ENCODE measurements around the gene ANKS1A. TPM values are rescaled to one million over a fixed set of nuclear protein-coding genes. Genes with fewer than 3 reads are reported as not detected.

ANKS1A gene
- total and polyA plus RNA-seq, 2 of the 4 experiments (the other 2 are of a cell fraction): 7.2 to 7.5 TPM

- Histone ChIP-seq H3K27ac (ENCODE audit: insufficient read depth, low read length) (no peak overlapping the region), H2BK15ac (ENCODE audit: low read depth, low read length) (no peak overlapping the region), H3K4ac (ENCODE audit: low read depth, low read length) (no peak overlapping the region), H2AFZ (replicated peaks; ENCODE audit: low read length, poor library complexity) (no peak overlapping the region), H4K91ac (ENCODE audit: insufficient read depth, low read depth, low read length) (no peak overlapping the region), H3K18ac (ENCODE audit: low read depth, low read length) (no peak overlapping the region), H4K8ac (ENCODE audit: low read depth in 2 of 2, low read length in 2 of 2) (no peak overlapping the region), H2AK5ac (ENCODE audit: low read depth, low read length) (no peak overlapping the region), H3K4me1 (ENCODE audit: control insufficient read depth, insufficient read depth, low read length) (peaks cover 36% of the 10 kb centered on the region), H3K4me3 (ENCODE audit: insufficient read depth, low read depth, low read length) (no peak overlapping the region), H2BK20ac (ENCODE audit: low read depth, low read length) (no peak overlapping the region), H3K27me3 (ENCODE audit: control insufficient read depth, insufficient read depth, low read length) (no peaks in the 10 kb centered on the region), H3K36me3 (ENCODE audit: control insufficient read depth, insufficient read depth, low read length) (peaks cover 6% of the 10 kb centered on the region), H3K9me1 (ENCODE audit: insufficient read depth, low read length) (peaks cover 30% of the 10 kb centered on the region), H3K79me1 (ENCODE audit: low read depth in 1 of 2, low read length in 2 of 2) (peaks cover 3 to 23% of the 10 kb centered on the region in 2 experiments; a peak in 3 of 4 replicates), H3K4me2 (ENCODE audit: low read depth, low read length) (no peak overlapping the region), H2BK120ac (ENCODE audit: low read depth, low read length) (no peak overlapping the region), H3K56ac (ENCODE audit: extremely low read depth, insufficient read depth, low read length) (no peak overlapping the region), H4K20me1 (ENCODE audit: insufficient read depth, low read length) (peaks cover 6% of the 10 kb centered on the region), H3K9ac (ENCODE audit: low read depth, low read length) (no peak overlapping the region), H2BK5ac (ENCODE audit: low read depth, low read length, poor library complexity, severe bottlenecking) (no peak overlapping the region), H2AK9ac (replicated peaks; ENCODE audit: low read depth, low read length, poor library complexity) (no peak overlapping the region), H3K14ac (replicated peaks; ENCODE audit: low read depth, low read length) (no peak overlapping the region), H4K5ac (ENCODE audit: low read depth, low read length) (no peak overlapping the region), H3K9me3 (ENCODE audit: control insufficient read depth, insufficient read depth, low read length) (no peaks in the 10 kb centered on the region), H3K23ac (ENCODE audit: low read depth, low read length) (no peak overlapping the region)
- DNase-seq (no peak), ATAC-seq (ENCODE audit: low read depth) (no peak)
- POLR2A ChIA-PET (ENCODE audit: unreplicated experiment): interaction anchor here (1.1 kb wide), 1 partner anchor 15 kb away, joined by 4 read pairs; no protein-coding TSS in a partner anchor
- CTCF ChIA-PET: interaction anchor here (0.5 to 0.6 kb wide), 2 partner anchors 23 to 1412 kb away, joined by 3 read pairs; no protein-coding TSS in a partner anchor
- WGBS, 2 experiments (ENCODE audit: extremely low coverage in 2 of 2, insufficient read length in 1 of 2): no CpG with 5 or more reads among the region's 7 CpGs
- in situ Hi-C loops (cut with MboI; ENCODE audit: low sequenced_read_pairs): no loop called here
- BruUV-seq (replicated peaks): no TSS peak
- dilution Hi-C loops (cut with HindIII; ENCODE audit: low sequenced_read_pairs, unreplicated experiment): no loop called here
- TF ChIP-seq MAZ (IDR thresholded peaks at IDR 0.05; ENCODE audit: borderline replicate concordance, low read depth, low read length) (no peak), MAFK (IDR thresholded peaks at IDR 0.05; ENCODE audit: low read depth, low read length) (no peak), FOS (IDR thresholded peaks at IDR 0.05; ENCODE audit: low read depth, low read length) (no peak), RFX5 (IDR thresholded peaks at IDR 0.05; ENCODE audit: low read depth, low read length) (no peak), CEBPB (IDR thresholded peaks at IDR 0.05; ENCODE audit: low read depth, low read length) (no peak), CHD1 (IDR thresholded peaks at IDR 0.05; ENCODE audit: low read depth, low read length) (no peak), POLR2A (IDR thresholded peaks at IDR 0.05; ENCODE audit: low read depth, low read length) (no peak)
- TF ChIP-seq, protein P1, sequence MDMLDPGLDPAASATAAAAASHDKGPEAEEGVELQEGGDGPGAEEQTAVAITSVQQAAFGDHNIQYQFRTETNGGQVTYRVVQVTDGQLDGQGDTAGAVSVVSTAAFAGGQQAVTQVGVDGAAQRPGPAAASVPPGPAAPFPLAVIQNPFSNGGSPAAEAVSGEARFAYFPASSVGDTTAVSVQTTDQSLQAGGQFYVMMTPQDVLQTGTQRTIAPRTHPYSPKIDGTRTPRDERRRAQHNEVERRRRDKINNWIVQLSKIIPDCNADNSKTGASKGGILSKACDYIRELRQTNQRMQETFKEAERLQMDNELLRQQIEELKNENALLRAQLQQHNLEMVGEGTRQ (IDR thresholded peaks at IDR 0.05; ENCODE audit: low read depth, low read length): no peak
- TF ChIP-seq, protein P2, sequence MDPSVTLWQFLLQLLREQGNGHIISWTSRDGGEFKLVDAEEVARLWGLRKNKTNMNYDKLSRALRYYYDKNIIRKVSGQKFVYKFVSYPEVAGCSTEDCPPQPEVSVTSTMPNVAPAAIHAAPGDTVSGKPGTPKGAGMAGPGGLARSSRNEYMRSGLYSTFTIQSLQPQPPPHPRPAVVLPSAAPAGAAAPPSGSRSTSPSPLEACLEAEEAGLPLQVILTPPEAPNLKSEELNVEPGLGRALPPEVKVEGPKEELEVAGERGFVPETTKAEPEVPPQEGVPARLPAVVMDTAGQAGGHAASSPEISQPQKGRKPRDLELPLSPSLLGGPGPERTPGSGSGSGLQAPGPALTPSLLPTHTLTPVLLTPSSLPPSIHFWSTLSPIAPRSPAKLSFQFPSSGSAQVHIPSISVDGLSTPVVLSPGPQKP (IDR thresholded peaks at IDR 0.05; ENCODE audit: borderline replicate concordance, low read depth, low read length): no peak
- intact Hi-C loops (cut with micrococcal nuclease): loop anchor here (2.0 to 5.0 kb wide), 3 partner anchors 35 to 163 kb away; partner anchors contain the start of genes ANKS1A and TAF11
Observed at GRCh38 chr6:35051997-35052583, 163.0 kb downstream of the ANKS1A start.

All from IMR-90 (cell line).